ENCODE measurements around the gene STK32C.

DNA sequence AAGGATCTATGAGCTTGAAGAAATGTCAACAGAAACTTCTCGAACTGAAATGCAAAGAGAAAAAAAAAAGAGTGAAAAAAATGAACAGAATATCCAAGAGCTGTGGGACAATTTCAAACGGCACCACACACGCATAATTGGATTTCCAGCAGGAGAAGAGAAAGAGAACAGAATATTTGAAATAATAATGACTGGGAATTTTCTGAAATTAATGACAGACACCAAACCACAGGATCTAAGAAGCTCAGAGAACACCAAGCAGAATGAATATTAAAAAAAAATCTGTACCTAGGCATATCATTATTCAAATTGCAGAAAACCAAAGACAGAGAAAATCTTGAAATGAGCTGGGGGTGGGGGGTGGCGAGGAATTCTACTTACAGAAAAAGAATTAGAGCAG is 93.8 kb downstream of the STK32C start:
- TF ChIP-seq REST (IDR thresholded peaks at IDR 0.05; ENCODE audit: insufficient read depth in 1 of 2, low read depth in 2 of 2, low read length in 2 of 2) (no peak), FOXP2 (optimal IDR thresholded peaks at IDR 0.05; ENCODE audit: borderline replicate concordance, extremely low read depth, extremely low read length, insufficient read depth) (no peak), SIN3A (IDR thresholded peaks at IDR 0.05; ENCODE audit: borderline replicate concordance, insufficient read depth, low read length) (no peak)

All from PFSK-1 (cell line).